HepG2 (cell line): Measurements from ENCODE around the gene RAPH1. TPM values are rescaled to one million over a fixed set of nuclear protein-coding genes. Genes with fewer than 3 reads are reported as not detected.

ENCODE experiments used
- ATAC-seq: fragments of 200-7000 bp; cut with Tn5 transposase; 3 replicates; pipeline ENCODE4 v1.9.1; 2020; ENCODE audit warnings: mild to moderate bottlenecking, moderate library complexity
- BruUV-seq: library from RNA; stranded (reverse); fragments of 400-500 nt; replicated peaks from 2 replicates; lab custom pipeline; 2021; lab: Mats Ljungman, UMichigan
- CTCF ChIA-PET: fragments of 300-600 bp; formaldehyde crosslinking; extraction: SDS; loops from one replicate; lab custom pipeline; 2021; ENCODE audit warnings: low total read pairs, inconsistent platforms, low intra/inter-chr PET ratio; lab: Yijun Ruan, JAX
- POLR2A ChIA-PET: fragments of 350-600 bp; sonication (Branson Sonifier 250); formaldehyde crosslinking; loops from one replicate; lab custom pipeline; 2020; ENCODE audit warnings: antibody characterized with exemption, inconsistent platforms; lab: Yijun Ruan, JAX
- DNase-seq: peaks from one replicate; pipeline ENCODE4 v3.0.0-alpha.2; 2015; ENCODE audit warnings: low spot score
- FAIRE-seq: peaks from 3 replicates; lab custom pipeline; 2011; peaks lifted over from hg19 to GRCh38; lab: Jason Lieb, UNC
- H2AFZ ChIP-seq: one replicate; pipeline ENCODE4 v1.6.1; 2011; ENCODE audit warnings: low read length, inconsistent platforms
- H3K27ac ChIP-seq: fragments of 300-600 bp; 3 replicates; pipeline ENCODE4 v1.8.0; 2011; ENCODE audit warnings: mixed run types, mild to moderate bottlenecking, mixed read lengths, low read length, inconsistent platforms; ENCODE audit not compliant: insufficient read depth; ENCODE audit errors: extremely low read length
- H3K27me3 ChIP-seq, 2 experiments: fragments of 200-600 bp in 1 of 2; 2 replicates in 1 of 2; 3 replicates in 1 of 2; pipeline versions ENCODE4 v1.6.0 to v1.8.0; 2011; ENCODE audit warnings: low read length in 2 of 2, mild to moderate bottlenecking in 2 of 2, moderate library complexity in 2 of 2, inconsistent platforms in 1 of 2; ENCODE audit not compliant: insufficient read depth in 2 of 2, control insufficient read depth in 1 of 2
- H3K36me3 ChIP-seq, 2 experiments: fragments of 200-600 bp in 1 of 2; replicated peaks in 1 of 2; 2 replicates in 1 of 2; 3 replicates in 1 of 2; pipeline versions ENCODE4 v1.5.1 to v1.8.0; 2011; ENCODE audit warnings: low read length in 2 of 2, inconsistent platforms in 1 of 2; ENCODE audit not compliant: insufficient read depth in 2 of 2, control insufficient read depth in 1 of 2
- H3K4me1 ChIP-seq: 2 replicates; pipeline ENCODE4 v1.5.1; 2012; ENCODE audit warnings: low read length, inconsistent platforms; ENCODE audit not compliant: insufficient read depth
- H3K4me2 ChIP-seq: 2 replicates; pipeline ENCODE4 v1.6.0; 2011; ENCODE audit warnings: low read depth, low read length, inconsistent platforms
- H3K4me3 ChIP-seq, 3 experiments: fragments of 200-600 bp in 1 of 3; sonication (generic), shearing (Covaris generic) in 1 of 3; replicated peaks in 1 of 3; 2 replicates each; pipeline ENCODE4 v1.5.1; 2011 to 2016; ENCODE audit warnings: low read length in 3 of 3, inconsistent platforms in 2 of 3, low read depth in 2 of 3, mild to moderate bottlenecking in 2 of 3, control low read depth in 1 of 3, mixed read lengths in 1 of 3; ENCODE audit not compliant: insufficient read depth in 1 of 3
- H3K79me2 ChIP-seq: one replicate; pipeline ENCODE4 v1.6.1; 2011; ENCODE audit warnings: low read length, inconsistent platforms; ENCODE audit not compliant: insufficient read depth
- H3K9ac ChIP-seq: 2 replicates; pipeline ENCODE4 v1.6.0; 2011; ENCODE audit warnings: mild to moderate bottlenecking, low read depth, low read length, inconsistent platforms; ENCODE audit not compliant: insufficient read depth
- H3K9me3 ChIP-seq: 2 replicates; pipeline ENCODE4 v1.5.1; 2012; ENCODE audit warnings: mild to moderate bottlenecking, low read length
- H4K20me1 ChIP-seq: 2 replicates; pipeline ENCODE4 v1.6.0; 2011; ENCODE audit warnings: inconsistent platforms, mild to moderate bottlenecking, low read length, moderate library complexity; ENCODE audit not compliant: insufficient read depth
- ARID2 ChIP-seq: sonication (generic); formaldehyde crosslinking; IDR thresholded peaks from 2 replicates; pipeline ENCODE4 v1.8.1; 2022; ENCODE audit warnings: mild to moderate bottlenecking, missing genetic modification reagents, borderline replicate concordance
- BRCA1 ChIP-seq: sonication (generic); formaldehyde crosslinking; IDR thresholded peaks from 2 replicates; pipeline ENCODE4 v1.4.0; 2020; ENCODE audit warnings: missing genetic modification reagents
- CEBPG ChIP-seq: IDR thresholded peaks from 2 replicates; pipeline ENCODE4 v1.6.1; 2016
- CREB1 ChIP-seq, 2 experiments: fragments of 450-650 bp in 1 of 2; IDR thresholded peaks; 2 replicates each; pipeline ENCODE4 v1.6.1; 2016 to 2017; ENCODE audit warnings: control low read depth in 1 of 2, mild to moderate bottlenecking in 1 of 2, missing compliant biosample characterization in 1 of 2, missing genetic modification characterization in 1 of 2
- GFI1 ChIP-seq: sonication (generic); formaldehyde crosslinking; IDR thresholded peaks from 2 replicates; pipeline ENCODE4 v1.5.0; 2020; ENCODE audit warnings: missing genetic modification reagents, mild to moderate bottlenecking, borderline replicate concordance
- NR2F6 ChIP-seq, 2 experiments: IDR thresholded peaks; 2 replicates each; pipeline ENCODE4 v1.6.1; 2016; ENCODE audit warnings: antibody characterized with exemption in 1 of 2, mild to moderate bottlenecking in 1 of 2
- PHB2 ChIP-seq: fragments of 450-650 bp; IDR thresholded peaks from 2 replicates; pipeline ENCODE4 v1.6.1; 2018; ENCODE audit not compliant: partially characterized antibody
- SNAI1 ChIP-seq: sonication (generic); formaldehyde crosslinking; IDR thresholded peaks from 2 replicates; pipeline ENCODE4 v1.5.0; 2020; ENCODE audit warnings: mild to moderate bottlenecking, missing genetic modification reagents, borderline replicate concordance
- SOX6 ChIP-seq, 2 experiments: fragments of 450-650 bp in 1 of 2; sonication (generic) in 1 of 2; formaldehyde crosslinking in 1 of 2; IDR thresholded peaks; 2 replicates each; pipeline versions ENCODE4 v1.4.0 to v1.6.1; 2017 to 2020; ENCODE audit warnings: antibody characterized with exemption in 1 of 2, mild to moderate bottlenecking in 1 of 2, missing genetic modification reagents in 1 of 2
- SSRP1 ChIP-seq: IDR thresholded peaks from 2 replicates; pipeline ENCODE4 v1.6.1; 2016; ENCODE audit warnings: control low read depth
- ZBTB38 ChIP-seq: sonication (generic); formaldehyde crosslinking; IDR thresholded peaks from 2 replicates; pipeline ENCODE4 v1.5.1; 2020; ENCODE audit warnings: mild to moderate bottlenecking, missing genetic modification reagents
- ZNF510 ChIP-seq: sonication (generic); formaldehyde crosslinking; IDR thresholded peaks from 2 replicates; pipeline ENCODE4 v1.4.0; 2020; ENCODE audit warnings: low read depth, mild to moderate bottlenecking, missing genetic modification reagents
- WGBS: methylation state at CpG from one replicate; pipeline ENCODE4 v1.1.6; 2017; ENCODE audit warnings: low lambda C conversion rate; 5-methylcytosine and 5-hydroxymethylcytosine counted together
- in situ Hi-C: cut with HindIII; loops from 2 replicates; pipeline ENCODE4 v1.10.0; 2017; ENCODE audit warnings: low pct_unique_long_range_greater_than_20kb; ENCODE audit not compliant: extremely low pct_ligation_motif_present
- intact Hi-C: fragments of 100-400 bp; cut with micrococcal nuclease; formaldehyde crosslinking; loops from one replicate; pipeline ENCODE4 v1.10.0; 2022; ENCODE audit not compliant: unreplicated experiment
- polyA plus RNA-seq, 8 experiments: library from polyadenylated mRNA; depleted of rRNA in 3 of 8; stranded (reverse) in 7 of 8; unstranded in 1 of 8; fragments of >200 nt; fragmentation: Illumina TruSeq in 4 of 8; extraction: Trizol in 4 of 8; gene quantifications; 2 replicates each; pipeline versions ENCODE4 v1.2.1 to v1.2.3, GENCODE V29; 2011 to 2016; ENCODE audit warnings: low read depth in 4 of 8, missing spikeins in 1 of 8, mixed read lengths in 1 of 8; ENCODE audit not compliant: insufficient read depth in 1 of 8
- total RNA-seq, 5 experiments: library from RNA; depleted of rRNA; stranded (reverse); fragments of >200 nt; fragmentation: Illumina TruSeq; extraction: Trizol; gene quantifications; 2 replicates each; pipeline ENCODE4 v1.2.3, GENCODE V29; 2016; ENCODE audit warnings: low read depth in 1 of 5
- TF ChIP-seq, protein P1 (sequence below): IDR thresholded peaks from 2 replicates; pipeline ENCODE4 v1.6.1; 2016; ENCODE audit warnings: missing compliant biosample characterization, missing genetic modification reagents, borderline replicate concordance
- TF ChIP-seq, protein P2 (sequence below): IDR thresholded peaks from 2 replicates; pipeline ENCODE4 v1.6.1; 2016; ENCODE audit warnings: missing genetic modification reagents, missing compliant biosample characterization
- TF ChIP-seq, protein P3 (sequence below): fragments of 450-650 bp; IDR thresholded peaks from 2 replicates; pipeline ENCODE4 v1.6.1; 2016
- TF ChIP-seq, protein P4 (sequence below), 2 experiments: IDR thresholded peaks; 2 replicates each; pipeline ENCODE4 v1.6.1; 2011 to 2012; ENCODE audit warnings: low read length in 2 of 2, borderline replicate concordance in 1 of 2, low read depth in 1 of 2, mild to moderate bottlenecking in 1 of 2, moderate library complexity in 1 of 2
- TF ChIP-seq, protein P5 (sequence below): sonication (generic); formaldehyde crosslinking; IDR thresholded peaks from 2 replicates; pipeline ENCODE4 v1.9.0; 2022; ENCODE audit warnings: low read depth, missing genetic modification reagents

Gene RAPH1
- total and polyA plus RNA-seq, 2 of the 13 experiments (the other 11 are each of a cell fraction or from before 2014, with no cell fraction given) = 5.3 to 6.7 TPM

DNA sequence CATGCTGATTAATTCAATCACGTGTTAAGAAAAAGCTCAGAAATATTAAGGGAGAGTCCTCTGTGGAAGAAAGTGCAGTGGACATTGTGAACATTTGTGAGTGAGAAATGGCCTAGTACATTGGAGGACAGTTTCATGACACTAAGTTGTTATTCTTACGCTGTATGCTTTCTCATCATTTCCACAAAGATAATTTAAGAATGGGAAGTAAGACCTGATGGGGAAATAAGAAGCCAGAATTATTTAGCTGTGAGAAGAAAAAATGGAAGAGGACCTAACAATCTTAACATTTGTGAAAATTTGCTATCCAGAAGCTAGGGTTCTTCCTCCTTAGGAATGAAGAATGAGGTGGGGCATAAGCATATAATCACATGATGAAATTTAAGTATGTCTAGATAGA, 15.2 kb upstream of the RAPH1 start:
- H3K79me2 ChIP-seq = no peaks in the 10 kb centered on the region
- H3K27me3 ChIP-seq = no peaks in the 10 kb centered on the region
- intact Hi-C loops = no loop called here
- H3K9ac ChIP-seq = no peak overlapping the region
- DNase-seq (no peak), FAIRE-seq (no peak), ATAC-seq (no peak)
- in situ Hi-C loops = no loop called here
- no peak overlapping the region for H3K4me2 ChIP-seq
- H2AFZ ChIP-seq = no peak overlapping the region
- no TSS peak for BruUV-seq
- WGBS = 78% methylated on average over 2 of the region's 2 CpGs
- peaks cover 7% of the 10 kb centered on the region; the same call in 1 of the 2 replicates for H3K4me1 ChIP-seq
- no peaks in the 10 kb centered on the region for H3K9me3 ChIP-seq
- ChIA-PET POLR2A (no interaction called here), CTCF (no interaction called here)
- H3K4me3 ChIP-seq = no peak overlapping the region
- no peaks in the 10 kb centered on the region for H3K36me3 ChIP-seq
- no peak overlapping the region for H3K27ac ChIP-seq
- H4K20me1 ChIP-seq = no peaks in the 10 kb centered on the region
- TF ChIP-seq GFI1 (no peak), SSRP1 (CRISPR knock-in tag) (no peak), SOX6 (IDR thresholded peaks at IDR 0.05) (no peak), SOX6 (CRISPR knock-in tag; IDR thresholded peaks at IDR 0.05) (no peak), ZNF510 (CRISPR knock-in tag) (no peak), ARID2 (CRISPR knock-in tag) (no peak), CREB1 (IDR thresholded peaks at IDR 0.05) (no peak), CREB1 (CRISPR knock-in tag; IDR thresholded peaks at IDR 0.05) (no peak), SNAI1 (CRISPR knock-in tag) (no peak), ZBTB38 (CRISPR knock-in tag) (no peak), CEBPG (no peak), NR2F6 (IDR thresholded peaks at IDR 0.05) (no peak), NR2F6 (CRISPR knock-in tag; IDR thresholded peaks at IDR 0.05) (no peak), BRCA1 (CRISPR knock-in tag) (no peak), PHB2 (no peak)
- TF ChIP-seq, protein P1, sequence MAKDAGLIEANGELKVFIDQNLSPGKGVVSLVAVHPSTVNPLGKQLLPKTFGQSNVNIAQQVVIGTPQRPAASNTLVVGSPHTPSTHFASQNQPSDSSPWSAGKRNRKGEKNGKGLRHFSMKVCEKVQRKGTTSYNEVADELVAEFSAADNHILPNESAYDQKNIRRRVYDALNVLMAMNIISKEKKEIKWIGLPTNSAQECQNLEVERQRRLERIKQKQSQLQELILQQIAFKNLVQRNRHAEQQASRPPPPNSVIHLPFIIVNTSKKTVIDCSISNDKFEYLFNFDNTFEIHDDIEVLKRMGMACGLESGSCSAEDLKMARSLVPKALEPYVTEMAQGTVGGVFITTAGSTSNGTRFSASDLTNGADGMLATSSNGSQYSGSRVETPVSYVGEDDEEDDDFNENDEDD (CRISPR knock-in tag) = no peak
- TF ChIP-seq, protein P2, sequence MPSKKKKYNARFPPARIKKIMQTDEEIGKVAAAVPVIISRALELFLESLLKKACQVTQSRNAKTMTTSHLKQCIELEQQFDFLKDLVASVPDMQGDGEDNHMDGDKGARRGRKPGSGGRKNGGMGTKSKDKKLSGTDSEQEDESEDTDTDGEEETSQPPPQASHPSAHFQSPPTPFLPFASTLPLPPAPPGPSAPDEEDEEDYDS = no peak
- TF ChIP-seq, protein P3, sequence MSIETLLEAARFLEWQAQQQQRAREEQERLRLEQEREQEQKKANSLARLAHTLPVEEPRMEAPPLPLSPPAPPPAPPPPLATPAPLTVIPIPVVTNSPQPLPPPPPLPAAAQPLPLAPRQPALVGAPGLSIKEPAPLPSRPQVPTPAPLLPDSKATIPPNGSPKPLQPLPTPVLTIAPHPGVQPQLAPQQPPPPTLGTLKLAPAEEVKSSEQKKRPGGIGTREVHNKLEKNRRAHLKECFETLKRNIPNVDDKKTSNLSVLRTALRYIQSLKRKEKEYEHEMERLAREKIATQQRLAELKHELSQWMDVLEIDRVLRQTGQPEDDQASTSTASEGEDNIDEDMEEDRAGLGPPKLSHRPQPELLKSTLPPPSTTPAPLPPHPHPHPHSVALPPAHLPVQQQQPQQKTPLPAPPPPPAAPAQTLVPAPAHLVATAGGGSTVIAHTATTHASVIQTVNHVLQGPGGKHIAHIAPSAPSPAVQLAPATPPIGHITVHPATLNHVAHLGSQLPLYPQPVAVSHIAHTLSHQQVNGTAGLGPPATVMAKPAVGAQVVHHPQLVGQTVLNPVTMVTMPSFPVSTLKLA = no peak
- TF ChIP-seq, protein P4, sequence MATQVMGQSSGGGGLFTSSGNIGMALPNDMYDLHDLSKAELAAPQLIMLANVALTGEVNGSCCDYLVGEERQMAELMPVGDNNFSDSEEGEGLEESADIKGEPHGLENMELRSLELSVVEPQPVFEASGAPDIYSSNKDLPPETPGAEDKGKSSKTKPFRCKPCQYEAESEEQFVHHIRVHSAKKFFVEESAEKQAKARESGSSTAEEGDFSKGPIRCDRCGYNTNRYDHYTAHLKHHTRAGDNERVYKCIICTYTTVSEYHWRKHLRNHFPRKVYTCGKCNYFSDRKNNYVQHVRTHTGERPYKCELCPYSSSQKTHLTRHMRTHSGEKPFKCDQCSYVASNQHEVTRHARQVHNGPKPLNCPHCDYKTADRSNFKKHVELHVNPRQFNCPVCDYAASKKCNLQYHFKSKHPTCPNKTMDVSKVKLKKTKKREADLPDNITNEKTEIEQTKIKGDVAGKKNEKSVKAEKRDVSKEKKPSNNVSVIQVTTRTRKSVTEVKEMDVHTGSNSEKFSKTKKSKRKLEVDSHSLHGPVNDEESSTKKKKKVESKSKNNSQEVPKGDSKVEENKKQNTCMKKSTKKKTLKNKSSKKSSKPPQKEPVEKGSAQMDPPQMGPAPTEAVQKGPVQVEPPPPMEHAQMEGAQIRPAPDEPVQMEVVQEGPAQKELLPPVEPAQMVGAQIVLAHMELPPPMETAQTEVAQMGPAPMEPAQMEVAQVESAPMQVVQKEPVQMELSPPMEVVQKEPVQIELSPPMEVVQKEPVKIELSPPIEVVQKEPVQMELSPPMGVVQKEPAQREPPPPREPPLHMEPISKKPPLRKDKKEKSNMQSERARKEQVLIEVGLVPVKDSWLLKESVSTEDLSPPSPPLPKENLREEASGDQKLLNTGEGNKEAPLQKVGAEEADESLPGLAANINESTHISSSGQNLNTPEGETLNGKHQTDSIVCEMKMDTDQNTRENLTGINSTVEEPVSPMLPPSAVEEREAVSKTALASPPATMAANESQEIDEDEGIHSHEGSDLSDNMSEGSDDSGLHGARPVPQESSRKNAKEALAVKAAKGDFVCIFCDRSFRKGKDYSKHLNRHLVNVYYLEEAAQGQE (IDR thresholded peaks at IDR 0.05; ENCODE audit: borderline replicate concordance in 1 of 2, low read depth in 1 of 2, low read length in 2 of 2) = no peak
- TF ChIP-seq, protein P5, sequence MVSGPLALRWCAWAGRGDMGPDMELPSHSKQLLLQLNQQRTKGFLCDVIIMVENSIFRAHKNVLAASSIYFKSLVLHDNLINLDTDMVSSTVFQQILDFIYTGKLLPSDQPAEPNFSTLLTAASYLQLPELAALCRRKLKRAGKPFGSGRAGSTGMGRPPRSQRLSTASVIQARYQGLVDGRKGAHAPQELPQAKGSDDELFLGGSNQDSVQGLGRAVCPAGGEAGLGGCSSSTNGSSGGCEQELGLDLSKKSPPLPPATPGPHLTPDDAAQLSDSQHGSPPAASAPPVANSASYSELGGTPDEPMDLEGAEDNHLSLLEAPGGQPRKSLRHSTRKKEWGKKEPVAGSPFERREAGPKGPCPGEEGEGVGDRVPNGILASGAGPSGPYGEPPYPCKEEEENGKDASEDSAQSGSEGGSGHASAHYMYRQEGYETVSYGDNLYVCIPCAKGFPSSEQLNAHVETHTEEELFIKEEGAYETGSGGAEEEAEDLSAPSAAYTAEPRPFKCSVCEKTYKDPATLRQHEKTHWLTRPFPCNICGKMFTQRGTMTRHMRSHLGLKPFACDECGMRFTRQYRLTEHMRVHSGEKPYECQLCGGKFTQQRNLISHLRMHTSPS (CRISPR knock-in tag) = no peak
